ENCODE results near the gene LRAT. TPM values are rescaled to one million over a fixed set of nuclear protein-coding genes. Genes with fewer than 3 reads are reported as not detected.
"Not testable (repeated sequence)": the region's sequence is repeated elsewhere in the genome, so short reads cannot be mapped to it uniquely, and the experiment has no call there.

LRAT gene
- polyA plus RNA-seq, 3 donors = not detected

- Histone ChIP-seq H3K36me3 (replicated peaks in 1 of 2; ENCODE audit: control insufficient read depth in 1 of 2, insufficient read depth in 2 of 2, low read length in 2 of 2) (no peaks in the 10 kb centered on the region), H3K27ac (ENCODE audit: low read depth in 1 of 2, low read length in 2 of 2) (no peak overlapping the region), H3K27me3 (ENCODE audit: control insufficient read depth in 2 of 2, insufficient read depth in 2 of 2, low read length in 2 of 2) (peaks cover 0 to 2% of the 10 kb centered on the region in 2 donors), H3K79me2 (ENCODE audit: insufficient read depth, low read length) (no peaks in the 10 kb centered on the region), H3K4me2 (replicated peaks; ENCODE audit: extremely low read depth, low read length, poor library complexity, severe bottlenecking) (no peak overlapping the region), H3K9me3 (replicated peaks in 1 of 2; ENCODE audit: control insufficient read depth in 1 of 2, insufficient read depth in 1 of 2, low read length in 2 of 2) (no peaks in the 10 kb centered on the region), H3K4me3 (replicated peaks in 1 of 3; ENCODE audit: low read depth in 2 of 3, low read length in 3 of 3) (no peak overlapping the region), H3K4me1 (ENCODE audit: control insufficient read depth in 1 of 2, insufficient read depth in 2 of 2, low read length in 2 of 2) (no peaks in the 10 kb centered on the region), H3K9ac (ENCODE audit: insufficient read depth, low read length, poor library complexity, severe bottlenecking) (no peak overlapping the region), H2AFZ (ENCODE audit: insufficient read depth, low read depth, low read length, poor library complexity, severe bottlenecking) (no peak overlapping the region), H4K20me1 (ENCODE audit: insufficient read depth, low read length) (no peaks in the 10 kb centered on the region)
- Mint-ChIP-seq H3K36me3 (no peaks in the 10 kb centered on the region), H3K4me1 (peaks cover 2% of the 10 kb centered on the region), H3K4me3 (no peak overlapping the region), H3K27ac (no peak overlapping the region), H3K27me3 (ENCODE audit: low read depth in 3 of 3) (peaks cover 1 to 3% (median 2%) of the 10 kb centered on the region in 3 donors), H3K9me3 (peaks cover 0 to 1% (median 0%) of the 10 kb centered on the region in 7 donors)
- no peak for TF ChIP-seq CTCF (IDR thresholded peaks at IDR 0.05)
- intact Hi-C loops (cut with micrococcal nuclease) = no loop called here
- DNase-seq = no peak
These were observed 21.5 kb upstream of the LRAT start for GRCh38 chr4:154722262-154722661.

- H3K36me3 ChIP-seq (replicated peaks in 1 of 2; ENCODE audit: control insufficient read depth in 1 of 2, insufficient read depth in 2 of 2, low read length in 2 of 2); H3K9me3 ChIP-seq (replicated peaks in 1 of 2; ENCODE audit: control insufficient read depth in 1 of 2, insufficient read depth in 1 of 2, low read length in 2 of 2); H3K9ac ChIP-seq (ENCODE audit: insufficient read depth, low read length, poor library complexity, severe bottlenecking); H3K4me1 Mint-ChIP-seq; H3K27me3 Mint-ChIP-seq (ENCODE audit: low read depth in 3 of 3); H3K4me1 ChIP-seq (ENCODE audit: control insufficient read depth in 1 of 2, insufficient read depth in 2 of 2, low read length in 2 of 2); H3K27ac Mint-ChIP-seq; H3K79me2 ChIP-seq (ENCODE audit: insufficient read depth, low read length); H3K36me3 Mint-ChIP-seq; H3K9me3 Mint-ChIP-seq; H4K20me1 ChIP-seq (ENCODE audit: insufficient read depth, low read length); H3K4me2 ChIP-seq (replicated peaks; ENCODE audit: extremely low read depth, low read length, poor library complexity, severe bottlenecking); DNase-seq; H2AFZ ChIP-seq (ENCODE audit: insufficient read depth, low read depth, low read length, poor library complexity, severe bottlenecking); intact Hi-C loops (cut with micrococcal nuclease); H3K4me3 ChIP-seq (replicated peaks in 1 of 3; ENCODE audit: low read depth in 2 of 3, low read length in 3 of 3); H3K27me3 ChIP-seq (ENCODE audit: control insufficient read depth in 2 of 2, insufficient read depth in 2 of 2, low read length in 2 of 2); H3K4me3 Mint-ChIP-seq; H3K27ac ChIP-seq (ENCODE audit: low read depth in 1 of 2, low read length in 2 of 2): not testable (repeated sequence)
- 86% methylated on average over 1 of the region's 7 CpGs for WGBS (ENCODE audit: insufficient coverage)
These were observed 20.2 kb upstream of the LRAT start for GRCh38 chr4:154723601-154724000.

All from CD14-positive monocyte (primary cell).